HG02763 (cell line): Measurements from ENCODE around the gene LARP4B.

ENCODE experiments used
- ATAC-seq: cut with Tn5 transposase; IDR thresholded peaks from one replicate; pipeline ENCODE4 v1.9.1; 2021; ENCODE audit warnings: mild to moderate bottlenecking, moderate library complexity; ENCODE audit not compliant: unreplicated experiment

Gene LARP4B

DNA sequence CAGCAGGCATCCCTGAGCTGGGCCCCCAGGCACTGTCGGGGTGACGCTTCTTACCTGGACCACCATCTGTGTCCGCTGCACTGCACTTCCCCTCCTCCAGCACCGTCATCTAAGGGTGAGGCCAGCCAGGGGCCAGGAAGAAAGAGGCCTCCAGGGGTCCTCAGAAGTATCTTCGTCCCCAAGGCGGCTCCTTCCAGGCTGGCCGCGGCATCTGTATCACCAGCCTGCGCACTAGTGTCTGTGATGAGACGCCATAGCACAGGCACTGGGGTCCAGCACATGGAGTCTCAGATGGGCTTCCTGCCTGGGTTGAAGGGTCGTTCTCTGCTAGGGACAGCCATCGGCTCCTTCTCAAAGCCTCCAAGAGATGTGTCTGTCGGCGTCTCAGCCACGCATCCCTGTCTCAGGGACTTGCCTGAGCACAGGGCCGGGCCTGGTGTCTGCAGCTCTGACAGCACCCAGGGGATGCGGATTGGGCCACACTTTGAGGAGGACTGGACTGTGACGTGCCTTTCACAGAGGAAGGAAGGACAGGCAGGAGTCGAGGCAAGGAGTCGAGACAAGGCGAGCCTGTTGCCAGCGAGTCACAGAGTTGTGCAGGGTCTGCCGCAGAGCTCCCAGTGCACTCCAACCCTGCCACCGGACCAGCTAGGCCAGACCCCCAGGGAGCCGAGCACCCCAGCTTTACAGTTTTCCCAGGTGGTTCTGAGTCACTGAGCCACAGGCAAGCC is 140.5 kb downstream of the LARP4B start:
- ATAC-seq, result no peak

- ATAC-seq, result no peak
Observed at GRCh38 chr10:789831-790701, 141.4 kb downstream of the LARP4B start.

DNA sequence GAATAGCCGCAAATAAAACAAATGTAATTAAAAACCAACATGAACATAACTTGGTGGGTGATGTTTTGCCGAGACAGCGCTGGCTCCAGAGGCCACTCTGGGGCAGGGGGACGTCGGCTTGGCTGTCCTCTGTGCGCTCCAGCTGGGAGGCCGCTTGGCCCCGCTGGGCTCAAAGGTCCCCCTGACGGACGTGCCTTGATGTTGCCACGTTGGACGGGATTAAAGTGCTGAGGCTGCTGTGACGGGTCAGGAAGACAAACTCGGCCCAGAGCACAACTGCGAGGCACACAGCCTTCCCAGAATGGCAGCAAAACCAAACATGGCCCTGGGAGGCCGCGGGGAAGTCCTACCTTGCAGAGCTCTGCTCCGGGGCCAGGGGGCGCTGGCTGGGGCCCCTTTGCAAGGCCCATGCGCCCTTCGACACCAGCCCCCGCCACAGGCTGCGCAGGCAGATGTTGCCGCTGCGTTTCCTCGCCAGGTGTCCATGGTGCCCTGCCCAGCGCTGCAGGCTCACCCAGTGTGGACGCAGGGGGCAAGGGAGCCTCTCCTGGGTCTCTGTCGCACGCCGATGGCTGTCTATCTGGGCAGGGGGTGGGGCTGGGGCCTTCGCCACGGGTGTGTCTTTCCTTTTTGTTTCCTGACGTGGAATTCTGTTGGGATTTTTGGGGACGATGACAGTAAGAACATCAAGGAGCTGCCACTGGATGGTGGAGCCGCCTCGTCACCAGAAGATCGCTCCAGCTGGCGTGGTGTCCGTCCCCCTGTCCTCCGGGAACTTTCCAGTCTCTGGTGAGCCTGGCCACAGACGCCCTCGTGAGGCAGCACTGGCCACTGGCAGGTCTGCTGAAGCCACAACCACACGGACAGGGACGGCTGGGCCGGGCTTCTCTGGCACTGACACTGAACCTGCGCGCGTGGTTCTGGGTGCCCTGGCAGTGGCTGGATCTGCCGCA is 142.4 kb downstream of the LARP4B start:
- ATAC-seq, result no peak

DNA sequence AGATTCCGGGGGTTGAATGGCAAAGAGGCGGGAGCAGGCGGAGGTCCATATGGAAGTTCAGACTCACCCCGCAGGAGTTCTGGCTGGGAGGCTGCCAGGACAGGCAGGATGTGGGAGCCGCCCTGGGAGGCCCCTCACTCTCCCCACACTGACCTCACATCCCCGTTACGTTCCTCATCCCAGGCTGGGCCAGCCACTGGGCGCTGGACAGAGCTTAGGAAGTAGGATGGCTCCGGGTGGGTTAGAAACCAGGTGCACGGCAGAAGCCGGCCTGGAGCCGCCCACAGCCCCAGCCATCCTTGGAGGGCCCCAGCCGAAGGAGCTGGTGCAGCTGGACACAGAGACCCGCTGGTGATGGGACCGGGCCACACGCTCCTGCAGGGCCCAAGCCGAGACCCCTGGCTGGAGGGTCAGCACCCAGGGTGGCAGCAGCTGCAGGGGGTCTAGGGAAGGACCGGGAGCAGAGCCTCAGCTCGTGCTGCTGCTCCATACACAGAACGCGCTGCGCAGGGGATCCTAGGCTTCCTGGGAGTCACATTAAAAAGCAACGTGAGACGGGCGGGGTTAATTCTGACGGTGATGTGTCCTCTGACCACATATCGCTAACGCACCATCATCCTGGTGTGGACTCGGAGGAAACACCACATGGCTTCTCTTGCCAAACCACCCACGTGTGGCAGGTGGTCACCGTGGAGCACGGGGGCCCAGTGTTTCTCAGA is 143.4 kb downstream of the LARP4B start:
- no peak for ATAC-seq

- ATAC-seq, result no peak
Observed at GRCh38 chr10:786633-787474, 144.7 kb downstream of the LARP4B start.

DNA sequence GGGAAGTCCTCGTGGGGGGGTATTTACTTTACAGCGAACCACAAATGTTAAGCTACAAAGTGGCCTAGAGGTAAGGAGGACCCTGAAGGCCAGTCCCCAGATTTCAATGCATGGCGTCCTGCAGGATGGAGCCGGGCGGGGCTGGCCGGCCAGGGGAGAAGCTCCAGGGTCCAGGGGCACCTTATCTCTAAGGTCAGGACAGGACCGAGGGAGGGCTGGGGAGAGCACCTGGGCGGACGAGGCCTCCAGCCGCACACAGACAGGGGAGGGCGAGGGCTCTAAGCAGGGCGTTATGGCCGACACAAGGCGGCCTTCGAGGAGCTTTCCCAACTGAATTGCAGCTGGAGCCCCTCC is 145.7 kb downstream of the LARP4B start:
- no peak for ATAC-seq

GRCh38 chr10:785089-785860 is 146.2 kb downstream of the LARP4B start:
- ATAC-seq, result no peak

- ATAC-seq, result no peak
Observed at GRCh38 chr10:784403-785088, 147.0 kb downstream of the LARP4B start.

DNA sequence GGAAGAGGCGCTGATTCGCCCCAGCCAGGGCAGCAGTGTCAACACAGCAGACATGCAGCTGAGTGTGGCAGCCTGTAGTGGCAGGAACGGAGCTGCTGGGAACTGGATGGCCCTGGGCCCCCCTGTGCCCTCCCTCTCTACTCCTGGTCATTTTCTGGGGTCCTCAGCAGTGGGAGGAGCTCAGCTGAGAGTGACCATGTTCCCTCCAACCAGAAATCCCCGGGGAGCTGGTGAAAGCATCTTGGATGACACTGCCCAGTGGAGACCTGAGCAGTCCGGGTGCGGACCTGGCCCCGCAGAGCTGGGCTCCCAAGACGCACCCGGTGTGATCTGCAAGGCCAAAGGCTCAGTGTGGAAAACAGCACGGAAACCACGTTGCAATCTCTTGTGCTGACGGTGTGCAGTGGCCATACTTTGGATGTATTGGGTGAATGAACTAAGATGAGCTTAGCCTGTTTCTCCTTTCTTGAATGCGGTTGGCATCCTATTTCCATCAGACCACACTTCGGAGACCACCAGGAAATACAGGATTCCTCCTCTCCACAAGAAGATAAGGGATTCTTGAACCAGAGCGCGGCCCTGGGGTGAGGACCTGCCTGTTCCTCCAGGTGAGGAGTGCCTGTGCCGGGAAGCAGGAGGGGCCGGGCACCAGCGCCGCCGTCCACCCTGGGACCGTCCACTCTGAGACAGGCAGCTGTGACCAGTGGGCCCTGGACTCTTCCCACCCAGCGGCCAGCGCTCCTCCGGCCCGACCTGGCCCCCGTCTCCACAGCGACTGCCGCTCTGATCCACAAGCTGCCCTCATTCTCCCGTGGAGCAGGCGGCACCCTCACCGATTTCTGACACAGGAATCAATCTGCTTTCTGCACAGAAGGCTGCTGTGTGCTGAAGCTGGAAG is 148.5 kb downstream of the LARP4B start:
- ATAC-seq, result no peak

DNA sequence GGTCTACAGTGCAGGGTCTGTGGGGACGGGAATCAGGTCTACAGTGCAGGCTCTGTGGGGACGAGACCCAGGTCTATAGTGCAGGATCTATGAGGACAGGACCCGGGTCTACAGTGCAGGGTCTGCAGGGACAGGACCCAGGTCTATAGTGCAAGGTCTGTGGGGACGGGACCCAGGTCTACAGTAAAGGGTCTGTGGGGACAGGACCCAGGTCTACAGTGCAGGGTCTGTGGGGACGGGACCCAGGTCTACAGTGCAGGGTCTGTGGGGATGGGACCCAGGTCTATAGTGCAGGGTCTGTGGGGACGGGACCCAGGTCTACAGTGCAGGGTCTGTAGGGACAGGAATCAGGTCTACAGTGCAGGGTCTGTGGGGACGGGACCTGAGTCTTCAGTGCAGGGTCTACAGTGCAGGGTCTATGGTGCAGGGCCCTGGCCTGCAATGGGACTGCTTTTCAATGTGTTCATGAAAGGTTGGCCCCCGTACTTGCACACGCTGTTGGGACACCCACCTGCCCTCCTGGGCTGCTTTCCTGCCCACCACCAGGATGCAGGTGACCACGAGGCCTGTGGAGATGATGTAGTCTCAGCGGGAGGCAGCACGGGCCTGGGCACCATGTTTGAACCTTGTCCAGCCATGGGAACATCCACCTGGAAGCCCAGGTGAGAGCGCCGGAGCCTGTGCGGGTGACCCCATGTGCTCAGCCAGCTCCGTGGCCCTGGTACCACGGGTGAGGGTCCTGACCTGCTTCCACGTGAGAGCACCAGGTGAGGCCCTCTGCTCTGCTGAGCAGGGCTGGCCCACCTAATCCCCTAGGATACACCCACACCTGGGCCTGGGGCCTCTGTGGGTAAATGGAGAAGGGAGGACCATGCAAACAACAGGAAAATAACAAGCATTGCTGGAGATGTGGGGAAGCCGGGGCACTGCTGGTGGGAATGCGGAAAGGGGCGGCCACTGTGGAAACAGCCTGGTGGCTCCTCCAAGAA is 150.7 kb downstream of the LARP4B start:
- ATAC-seq, result no peak

DNA sequence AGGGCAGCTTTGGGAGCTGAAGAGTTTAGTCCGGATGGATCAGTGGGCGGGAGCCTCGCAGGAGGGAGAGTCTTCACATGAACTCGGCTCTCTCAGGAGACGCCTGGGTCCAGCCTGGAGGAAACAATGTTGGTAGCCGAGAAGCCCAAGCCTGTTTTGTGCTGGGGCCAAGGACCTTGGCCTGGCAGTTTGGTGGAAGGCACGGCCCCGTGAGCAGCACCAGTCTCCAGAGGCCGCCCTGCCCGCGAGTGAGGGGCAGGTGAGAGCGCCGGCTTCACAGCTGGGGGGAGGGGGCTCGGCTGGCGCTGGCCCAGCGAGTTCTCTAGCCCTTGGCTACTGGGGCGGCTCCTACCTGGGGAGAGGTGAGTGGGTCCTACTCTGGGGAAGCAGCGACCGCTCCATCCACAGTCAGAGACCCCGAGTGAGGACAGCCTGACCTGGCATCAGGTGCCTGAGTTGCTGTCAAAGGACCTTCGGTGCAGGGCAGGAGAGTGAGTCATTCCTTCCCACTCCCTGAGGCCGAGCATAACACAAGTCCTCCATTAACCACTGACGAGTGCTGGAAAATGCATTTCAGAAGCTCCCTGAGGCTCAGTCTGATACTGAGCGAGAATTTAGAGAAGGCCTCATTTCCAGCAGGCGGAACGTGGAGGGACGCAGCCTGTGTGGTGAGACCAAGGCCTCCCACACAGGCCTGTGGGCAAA is 152.7 kb downstream of the LARP4B start:
- ATAC-seq, result no peak

GRCh38 chr10:777913-778479 is 153.5 kb downstream of the LARP4B start:
- no peak for ATAC-seq

DNA sequence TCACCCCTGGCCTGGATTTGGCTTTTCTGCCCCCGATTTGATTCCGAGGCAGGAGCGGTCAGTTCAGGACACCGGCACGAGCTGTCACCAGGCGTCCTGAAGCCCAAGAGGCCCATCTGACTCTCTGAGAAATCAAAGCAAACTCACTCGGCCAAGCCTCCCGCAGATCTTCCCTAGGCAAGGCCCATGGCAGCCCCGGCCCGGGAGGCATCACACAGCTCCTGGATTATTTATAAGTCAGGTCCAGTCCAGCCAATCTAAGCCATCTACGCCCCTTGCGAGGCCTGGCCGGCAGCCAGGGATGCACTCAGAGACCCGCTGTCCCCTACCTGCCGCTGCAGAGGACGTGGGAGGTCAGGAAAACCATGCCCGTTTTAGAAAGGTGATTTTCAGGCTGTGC is 154.7 kb downstream of the LARP4B start:
- ATAC-seq, result no peak

GRCh38 chr10:775245-776075 is 156.0 kb downstream of the LARP4B start:
- ATAC-seq, result no peak
